ENCODE results near the gene IL1RN.

The IL1RN gene

DNA sequence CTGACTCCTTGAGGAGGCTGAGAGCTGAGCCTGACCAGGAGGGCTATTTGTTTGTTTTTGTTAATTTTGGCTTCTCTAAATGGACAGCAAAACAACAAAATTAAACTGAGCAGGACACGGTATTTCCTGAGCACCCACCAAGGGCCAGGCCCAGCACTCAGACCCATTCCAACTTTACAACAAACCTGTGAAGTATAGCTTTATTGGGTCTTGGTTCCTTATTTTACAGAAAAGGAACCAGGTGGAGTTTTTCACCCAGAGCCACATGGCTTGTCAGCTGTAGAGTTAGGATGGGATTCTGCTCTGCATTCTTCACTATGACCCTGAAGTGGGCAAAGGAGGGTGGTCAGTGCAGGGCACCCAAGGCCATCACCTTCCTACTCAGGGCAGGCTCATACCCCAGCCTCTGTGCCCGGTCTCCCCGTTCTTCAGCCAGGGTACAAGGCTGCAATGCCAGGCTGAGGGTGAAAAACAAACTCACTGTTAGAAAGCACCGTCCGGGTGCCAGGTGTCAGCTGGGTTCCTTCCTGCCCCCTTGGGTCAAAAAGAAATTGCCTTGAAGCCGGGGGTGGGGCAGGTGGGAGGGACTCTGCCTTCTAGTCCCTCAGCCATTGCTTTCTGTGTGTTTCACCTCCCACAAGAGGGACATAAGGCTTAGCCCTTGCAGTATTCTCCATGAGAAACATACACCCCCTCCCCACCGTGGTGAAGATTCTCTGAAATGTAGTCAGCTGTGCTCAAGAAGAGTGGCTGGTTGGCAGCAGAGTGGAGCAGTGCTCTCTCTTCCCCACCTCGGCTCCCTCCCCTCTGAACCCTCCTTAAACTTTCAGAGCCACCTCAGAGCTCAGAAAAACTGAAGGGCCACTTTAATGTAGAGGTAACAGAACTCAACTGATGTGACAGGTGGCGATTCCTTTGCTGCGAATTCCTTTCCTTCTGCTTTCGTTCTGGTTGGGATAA, 48.6 kb downstream of the IL1RN start:
- no peak for DNase-seq

DNA sequence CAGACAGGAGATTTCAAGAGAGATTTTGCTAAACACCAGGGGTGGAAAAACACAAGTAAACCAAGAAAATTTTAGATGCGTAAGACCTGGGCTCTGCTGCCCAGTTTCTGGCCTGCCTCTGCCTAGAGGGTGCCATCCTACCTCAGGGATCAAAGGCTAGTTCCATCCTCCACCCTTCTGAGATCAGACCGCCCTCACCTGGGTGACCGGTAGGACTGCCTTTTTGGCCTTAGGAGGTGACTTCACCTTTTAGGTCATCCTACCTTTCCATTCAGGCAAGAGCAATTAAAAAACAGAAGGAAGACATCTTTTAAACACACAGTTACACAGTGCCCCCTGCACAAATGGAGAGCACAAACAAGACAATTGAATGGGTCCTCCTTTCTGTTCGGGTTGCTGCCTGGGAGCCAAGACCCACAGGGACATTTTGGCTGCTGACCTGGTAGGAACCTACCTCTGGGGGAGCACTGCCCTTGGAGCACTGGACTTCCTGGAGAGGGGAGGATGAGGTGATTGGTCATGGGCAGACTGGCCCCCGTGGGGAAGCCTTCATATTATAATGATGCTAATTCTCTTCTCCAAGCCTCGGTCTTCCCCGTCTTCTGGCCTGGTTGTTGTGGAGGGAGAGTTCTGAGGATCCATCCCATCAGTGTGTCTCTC, 49.4 kb downstream of the IL1RN start:
- no peak for DNase-seq

DNA sequence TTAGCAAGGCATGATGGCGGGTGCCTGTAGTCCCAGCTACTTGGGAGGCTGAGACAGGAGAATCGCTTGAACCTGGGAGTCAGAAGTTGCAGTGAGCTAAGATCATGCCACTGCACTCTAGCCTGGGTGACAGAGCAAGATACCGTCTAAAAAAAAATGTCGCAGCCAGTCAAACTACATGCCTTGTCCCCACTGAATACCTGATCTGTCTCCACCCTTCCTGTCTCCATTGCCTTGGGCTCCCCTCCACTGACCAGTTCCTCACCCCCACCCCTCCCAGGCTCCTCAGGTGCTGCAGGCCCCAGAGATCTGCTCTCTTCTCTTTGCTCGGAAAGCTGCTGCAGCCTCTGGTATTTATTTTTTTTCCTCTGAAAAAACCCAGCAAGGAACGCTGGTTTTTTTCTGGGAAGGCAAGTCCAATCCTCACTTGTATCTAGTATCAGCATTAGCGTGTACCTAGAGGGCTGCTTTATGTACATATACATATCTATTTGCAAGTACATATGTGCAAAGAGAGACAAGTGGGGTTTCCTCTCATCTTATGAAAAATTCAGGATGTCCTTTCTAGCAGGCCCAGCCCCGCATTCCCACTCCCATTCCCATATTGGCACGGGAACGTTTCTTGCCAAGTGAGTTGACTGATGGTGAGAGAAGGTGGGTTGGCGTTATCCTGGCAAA, 50.8 kb downstream of the IL1RN start:
- DNase-seq: no peak

DNA sequence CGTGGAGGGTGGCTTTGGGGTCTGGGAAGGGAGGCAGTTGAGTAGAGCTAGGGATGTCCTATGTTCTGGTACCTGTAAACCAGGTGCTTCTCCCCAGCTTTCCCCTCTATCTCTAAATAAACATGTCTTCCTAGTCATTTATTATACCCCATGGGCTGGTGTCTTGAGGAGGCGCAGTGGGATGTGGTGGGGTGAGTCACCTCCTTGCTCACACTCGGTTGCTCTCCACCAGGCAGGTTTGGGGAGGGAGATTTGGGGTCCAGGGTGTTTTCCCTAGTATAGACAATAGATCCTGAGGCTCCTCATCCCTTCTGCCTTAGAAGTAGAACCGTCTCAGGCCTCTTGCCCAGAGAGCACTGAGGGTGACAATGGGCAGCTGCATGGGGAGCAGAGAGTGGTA, 51.5 kb downstream of the IL1RN start:
- DNase-seq: no peak

DNA sequence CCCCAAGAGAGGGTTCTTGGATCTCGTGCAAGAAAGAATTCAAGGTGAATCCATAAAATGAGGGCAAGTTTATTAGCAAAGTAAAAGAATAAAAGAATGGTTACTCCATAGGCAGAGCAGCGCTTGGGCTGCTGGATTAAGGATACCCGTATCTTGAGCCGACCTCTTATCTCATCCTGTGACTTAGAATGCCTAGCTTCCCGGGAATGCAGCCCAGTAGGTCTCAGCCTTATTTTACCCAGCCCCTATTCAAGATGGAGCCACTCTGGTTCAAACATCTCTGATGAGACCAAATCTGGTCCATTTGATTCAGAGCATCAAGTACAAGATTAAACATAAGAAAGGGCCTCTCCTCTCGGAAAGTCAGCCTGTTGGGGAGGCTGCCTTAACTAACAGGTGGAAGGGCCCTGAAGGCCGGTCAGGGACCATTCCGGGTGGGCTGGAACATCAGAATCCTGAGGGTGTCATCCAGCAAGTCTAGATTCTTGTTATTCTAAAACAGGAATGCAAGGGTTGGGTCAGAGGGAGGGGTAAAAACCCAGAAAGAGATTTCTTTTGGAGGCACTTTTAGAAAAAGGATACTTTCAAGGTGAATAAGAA, 52.1 kb downstream of the IL1RN start:
- no peak for DNase-seq

DNA sequence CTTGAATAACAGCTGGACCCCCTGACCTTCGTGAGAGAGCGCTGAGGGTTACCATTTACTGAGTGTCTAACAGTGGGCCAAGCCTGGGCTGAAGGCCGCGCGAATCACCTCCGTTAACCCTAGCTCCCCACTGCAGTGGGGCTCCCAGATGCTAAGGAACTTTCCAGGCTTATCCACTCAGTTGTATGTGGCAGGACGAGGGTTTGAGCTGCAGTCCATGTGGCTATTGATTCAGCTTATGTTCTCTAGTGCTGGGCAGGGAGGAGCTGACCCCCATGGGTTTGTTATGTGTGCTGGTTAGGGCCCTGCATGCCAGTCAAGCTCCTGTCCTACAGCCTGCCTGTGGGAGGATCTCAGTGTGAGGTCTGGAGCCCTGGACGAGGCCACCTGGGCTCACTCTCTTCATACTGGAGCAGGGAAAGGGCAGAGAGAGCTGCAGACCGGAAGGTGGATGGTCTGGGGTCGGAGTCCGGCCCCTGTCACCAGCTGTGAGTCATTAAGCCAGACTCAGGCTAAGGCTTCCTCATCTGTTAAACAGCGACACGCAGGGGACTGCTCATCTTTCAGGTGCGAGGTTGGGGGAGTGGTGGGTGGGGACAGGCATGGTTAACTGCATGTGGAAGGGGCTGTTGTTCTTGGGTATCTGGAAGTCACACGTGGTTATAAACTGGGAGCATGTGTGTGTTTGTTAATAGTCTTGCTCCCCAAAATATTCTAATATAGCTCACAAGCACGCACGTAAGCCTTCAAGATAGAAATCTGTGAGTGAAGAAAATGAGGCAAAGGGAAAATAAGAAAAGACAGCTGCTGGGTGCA, 52.9 kb downstream of the IL1RN start:
- DNase-seq: no peak

DNA sequence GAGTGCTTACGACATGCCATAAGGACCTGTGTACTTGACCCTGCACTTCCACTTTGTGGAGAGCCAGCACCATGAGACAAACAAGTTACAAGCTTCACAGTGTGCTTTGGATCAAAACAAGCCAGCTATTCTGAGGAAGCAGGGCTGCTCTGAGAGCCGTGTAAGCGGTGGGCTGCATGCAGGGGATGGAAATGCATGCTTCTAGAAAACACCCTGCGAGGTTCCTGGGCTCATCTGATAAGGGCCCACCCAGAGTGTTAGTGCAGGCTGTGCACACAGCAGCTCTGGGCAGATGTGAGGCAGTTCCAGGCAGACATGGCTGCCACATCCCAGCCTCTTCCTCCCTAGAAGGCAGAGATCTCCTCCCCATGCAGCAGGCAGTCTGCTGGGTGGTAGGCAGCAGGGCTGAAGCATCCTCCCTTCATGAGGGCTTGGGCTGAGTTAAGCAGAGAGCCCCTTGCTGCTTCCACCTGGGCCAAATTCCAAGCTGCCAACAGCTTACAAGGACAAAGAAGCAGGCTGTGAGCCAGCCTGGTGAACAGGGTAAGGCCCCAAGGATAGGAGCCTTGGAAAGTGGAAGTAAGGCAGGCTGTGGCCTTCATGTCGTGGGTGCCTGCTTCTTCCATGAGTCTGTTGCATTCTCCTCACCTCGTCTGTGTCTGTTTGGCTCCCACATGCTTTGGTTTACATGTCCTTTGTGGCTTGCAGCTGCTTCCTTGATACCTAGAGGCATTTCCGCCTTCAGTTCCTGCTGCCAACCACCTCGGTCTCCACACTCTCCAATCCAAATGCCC, 54.1 kb downstream of the IL1RN start:
- DNase-seq: no peak

DNA sequence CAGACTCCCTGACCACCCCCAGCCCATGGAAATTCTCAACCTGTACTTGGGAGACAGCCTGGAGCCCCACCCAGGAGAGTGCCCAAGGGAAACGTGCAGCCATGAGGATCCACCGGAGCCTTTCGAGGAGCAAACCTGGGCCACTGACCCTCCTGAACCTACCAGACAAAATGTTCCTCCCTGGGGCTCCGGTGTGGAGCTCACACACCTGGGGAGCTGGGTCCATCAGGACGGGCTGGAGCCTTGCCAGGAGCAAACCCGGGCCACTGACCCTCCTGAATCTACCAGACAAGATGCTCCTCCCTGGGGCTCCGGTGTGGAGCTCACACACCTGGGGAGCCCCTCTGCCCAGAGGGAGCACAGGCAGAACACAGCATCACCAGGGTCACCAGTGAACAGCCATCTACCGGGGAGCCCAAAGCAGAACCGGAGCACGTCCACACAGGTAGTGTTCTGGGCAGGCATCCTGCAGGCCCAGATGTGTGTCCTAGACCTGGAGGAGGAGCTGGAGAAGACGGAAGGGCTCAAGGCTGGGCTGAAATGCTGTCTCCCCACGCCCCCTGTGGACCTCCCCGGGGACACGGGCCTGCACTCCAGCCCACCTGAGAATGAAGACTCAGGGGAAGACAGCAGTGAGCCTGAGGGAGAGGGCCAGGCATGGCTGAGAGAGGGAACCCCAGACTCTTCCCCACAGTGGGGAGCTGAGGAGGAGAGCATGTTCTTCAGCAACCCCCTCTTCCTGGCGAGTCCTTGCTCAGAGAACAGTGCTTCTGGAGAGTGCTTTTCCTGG, 55.3 kb downstream of the IL1RN start:
- no peak for DNase-seq

DNA sequence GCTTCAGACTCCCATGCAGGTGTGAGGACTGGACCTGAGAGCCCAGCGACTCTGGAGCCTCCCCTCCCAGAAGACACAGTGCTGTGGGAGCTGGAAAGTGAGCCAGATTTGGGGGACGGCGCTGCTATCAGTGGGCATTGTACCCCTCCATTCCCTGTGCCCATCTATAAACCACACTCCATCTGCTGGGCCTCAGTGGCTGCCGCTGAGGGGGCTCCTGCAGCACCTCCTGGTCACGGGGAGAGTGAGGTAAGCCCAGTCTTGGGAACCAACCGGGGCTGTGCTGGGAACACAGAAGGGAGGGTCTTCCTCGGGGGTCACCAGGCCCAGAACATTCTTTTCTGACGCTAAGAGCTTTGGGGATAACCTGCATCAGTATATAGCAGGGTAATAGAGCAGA, 55.9 kb downstream of the IL1RN start:
- no peak for DNase-seq
